T-helper 22 cell (primary cell): ENCODE results near the gene PPCS.

ENCODE experiments used
- DNase-seq: peaks from one replicate; pipeline ENCODE4 v3.0.0-alpha.2; 2020; ENCODE audit warnings: low read depth

PPCS gene

DNA sequence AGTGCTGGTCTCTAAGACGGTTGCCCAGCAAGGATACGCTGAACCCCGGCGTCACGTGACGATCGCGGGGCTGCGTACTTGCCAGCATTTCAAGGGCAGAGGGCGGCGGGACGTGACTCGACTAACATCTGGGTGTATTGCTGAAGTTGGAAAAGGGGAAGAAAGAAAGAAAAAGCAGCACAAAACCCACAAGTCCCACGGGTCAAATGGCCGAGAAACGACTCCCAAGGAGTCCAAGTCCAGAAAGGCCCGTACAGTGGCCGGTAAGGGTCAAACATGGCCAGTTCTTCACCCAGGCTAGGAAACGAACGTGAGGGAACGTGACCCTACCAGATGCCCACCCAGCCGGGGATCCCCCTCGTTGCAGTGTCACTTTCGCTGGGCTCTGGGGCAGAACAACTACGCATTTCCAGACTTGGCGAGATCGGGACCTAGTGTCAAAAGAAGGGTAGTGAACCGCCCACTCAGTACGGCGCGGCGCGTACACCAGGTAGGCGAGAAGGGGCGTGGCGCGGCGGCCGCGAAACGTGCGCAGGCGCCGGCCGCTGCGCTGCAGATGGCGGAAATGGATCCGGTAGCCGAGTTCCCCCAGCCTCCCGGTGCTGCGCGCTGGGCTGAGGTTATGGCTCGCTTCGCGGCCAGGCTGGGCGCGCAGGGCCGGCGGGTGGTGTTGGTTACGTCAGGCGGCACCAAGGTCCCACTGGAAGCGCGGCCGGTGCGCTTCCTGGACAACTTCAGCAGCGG is at the start of gene PPCS, which contains the start of gene ZMYND12:
Gene PPCS, plus strand, starts transcription at position 534 of the 744 bp plus-strand sequence. Its CDS starts 23 bp downstream, at position 557.
Gene ZMYND12, minus strand, starts transcription at position 13 of the 744 bp plus-strand sequence. CDS start 25 bp downstream, outside the sequence.
- DNase-seq, result peak; percentile 84

DNA sequence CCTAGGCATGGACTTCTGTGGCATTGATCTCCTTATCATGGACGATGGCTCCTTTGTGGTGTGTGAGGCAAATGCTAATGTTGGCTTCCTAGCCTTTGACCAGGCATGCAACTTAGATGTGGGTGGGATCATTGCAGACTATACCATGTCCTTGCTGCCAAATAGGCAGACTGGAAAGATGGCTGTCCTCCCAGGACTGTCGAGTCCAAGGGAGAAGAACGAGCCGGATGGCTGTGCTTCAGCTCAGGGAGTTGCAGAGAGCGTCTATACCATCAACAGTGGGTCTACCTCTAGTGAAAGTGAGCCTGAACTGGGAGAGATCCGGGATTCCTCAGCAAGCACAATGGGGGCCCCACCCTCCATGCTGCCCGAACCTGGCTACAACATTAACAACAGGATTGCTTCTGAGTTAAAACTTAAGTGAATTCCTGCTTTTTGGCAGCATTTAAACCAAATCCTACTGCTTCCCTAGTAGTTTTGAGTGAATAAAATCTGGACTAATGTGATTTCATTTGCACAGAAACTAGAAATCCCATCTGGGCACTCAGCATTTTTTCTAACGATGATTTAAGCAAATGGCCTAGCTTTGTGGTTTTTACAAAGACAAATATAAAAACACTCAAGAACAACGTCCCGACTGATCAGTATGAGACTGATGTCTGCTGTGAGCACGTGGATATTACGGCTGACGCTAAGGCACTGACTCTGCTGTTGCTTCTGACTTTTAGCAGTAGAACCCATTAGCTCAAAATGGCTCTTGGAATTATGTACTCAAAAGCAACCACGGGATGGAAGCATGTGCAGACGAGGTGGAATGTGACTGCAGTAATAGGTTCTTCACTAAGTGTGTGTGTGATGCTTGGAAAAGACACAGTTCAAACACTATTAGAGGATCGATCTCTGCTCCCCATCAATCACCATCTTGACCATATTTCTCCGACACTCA is 41.5 kb upstream of the PPCS start:
- DNase-seq, result no peak

- DNase-seq, result no peak
Observed at GRCh38 chr1:42417166-42417565, 39.2 kb upstream of the PPCS start.

- no peak for DNase-seq
Observed at GRCh38 chr1:42418516-42418915, 37.8 kb upstream of the PPCS start.

DNA sequence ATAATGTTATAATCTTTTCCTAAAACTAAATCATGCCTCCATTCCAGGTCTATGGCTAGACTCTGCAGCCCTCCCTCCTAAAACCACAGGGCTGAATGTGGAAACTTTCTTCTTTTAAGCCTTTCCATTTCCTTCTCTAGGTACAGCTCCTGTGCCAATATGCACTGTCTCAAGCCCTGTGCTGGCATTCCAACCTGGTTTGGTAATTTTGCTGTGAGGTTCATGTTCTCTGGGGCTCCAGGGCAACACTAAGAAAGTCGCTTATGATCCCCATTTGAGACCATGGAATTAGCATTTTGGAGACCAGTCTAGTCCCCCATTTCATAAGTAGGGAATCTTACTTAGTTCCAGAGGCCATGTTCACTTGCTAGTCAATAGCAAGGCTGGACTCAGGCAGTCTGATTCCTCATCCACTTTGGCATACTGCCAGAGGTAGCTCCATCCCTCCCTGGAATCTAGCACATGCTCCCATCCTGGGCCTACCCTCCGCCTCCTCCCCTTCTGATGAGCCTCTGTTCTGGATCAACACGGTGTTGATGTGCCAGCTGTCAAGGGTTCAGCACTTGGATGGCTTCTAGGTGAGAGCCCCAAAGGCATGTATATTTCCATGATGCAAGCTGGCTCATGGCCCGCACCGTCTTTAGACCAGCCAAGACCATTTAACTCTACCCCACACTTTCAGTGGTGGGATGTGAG is 37.1 kb upstream of the PPCS start:
- no peak for DNase-seq

- no peak for DNase-seq
Observed at GRCh38 chr1:42420121-42420520, 36.2 kb upstream of the PPCS start.

GRCh38 chr1:42420911-42421585 is 35.3 kb upstream of the PPCS start:
- no peak for DNase-seq

GRCh38 chr1:42422737-42423136 is 33.6 kb upstream of the PPCS start:
- no peak for DNase-seq

- DNase-seq, result no peak
Observed at GRCh38 chr1:42423681-42424080, 32.7 kb upstream of the PPCS start.

DNA sequence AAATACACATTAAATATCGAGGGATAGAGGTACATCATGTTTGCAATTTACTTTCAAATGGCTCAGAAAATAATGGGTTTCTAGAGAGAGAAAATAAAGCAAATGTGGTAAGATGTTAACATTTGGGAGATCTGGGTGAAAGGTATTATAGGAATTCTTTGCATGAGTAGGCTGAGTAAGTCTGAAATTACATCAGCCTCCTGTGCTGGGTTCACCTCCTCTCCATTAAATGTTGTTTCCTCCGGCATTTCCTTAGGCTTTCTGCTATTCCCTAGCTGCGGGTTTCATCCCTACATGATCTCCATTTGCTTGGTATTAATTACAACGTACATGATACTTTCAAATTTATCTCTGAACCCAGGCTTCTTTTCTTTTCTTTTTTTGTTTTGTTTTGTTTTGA is 32.1 kb upstream of the PPCS start:
- no peak for DNase-seq

DNA sequence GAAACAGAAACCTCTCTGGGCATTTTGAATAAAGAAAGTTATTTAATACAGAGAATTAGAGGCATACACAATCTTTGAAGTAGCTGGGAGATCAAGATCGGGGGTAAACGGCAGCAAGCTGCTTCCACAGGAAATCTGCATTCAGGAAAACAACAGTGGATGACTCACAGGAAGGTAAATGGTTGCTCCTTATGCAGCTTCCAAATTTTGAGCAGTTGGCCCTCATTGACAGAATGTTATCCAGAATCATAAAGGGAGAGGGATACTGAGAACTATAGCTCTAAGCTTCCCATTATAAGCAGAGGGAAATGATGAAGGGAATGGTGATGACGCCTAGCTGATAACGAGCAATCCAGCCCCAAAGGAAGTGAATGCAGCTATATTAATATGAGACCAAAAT is 29.1 kb upstream of the PPCS start:
- no peak for DNase-seq

DNA sequence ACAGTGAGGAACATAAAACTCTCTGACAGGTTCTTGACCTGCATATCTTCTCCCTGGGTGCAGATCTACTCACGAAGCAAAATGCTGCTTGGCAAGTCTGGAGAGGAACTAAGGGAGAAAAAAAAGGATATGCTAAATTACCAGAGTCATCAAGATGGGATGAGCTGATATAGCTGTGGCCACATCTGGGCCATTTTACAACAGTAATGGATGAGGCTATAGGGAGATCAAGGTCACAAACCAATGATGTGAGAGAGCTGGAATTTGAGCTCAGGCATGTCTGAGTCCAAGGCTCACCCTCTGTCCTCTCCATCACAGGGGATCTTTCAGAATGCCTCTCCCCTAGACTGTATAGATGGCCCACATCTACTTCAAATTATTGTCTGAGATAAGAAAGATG is 26.7 kb upstream of the PPCS start:
- no peak for DNase-seq

DNA sequence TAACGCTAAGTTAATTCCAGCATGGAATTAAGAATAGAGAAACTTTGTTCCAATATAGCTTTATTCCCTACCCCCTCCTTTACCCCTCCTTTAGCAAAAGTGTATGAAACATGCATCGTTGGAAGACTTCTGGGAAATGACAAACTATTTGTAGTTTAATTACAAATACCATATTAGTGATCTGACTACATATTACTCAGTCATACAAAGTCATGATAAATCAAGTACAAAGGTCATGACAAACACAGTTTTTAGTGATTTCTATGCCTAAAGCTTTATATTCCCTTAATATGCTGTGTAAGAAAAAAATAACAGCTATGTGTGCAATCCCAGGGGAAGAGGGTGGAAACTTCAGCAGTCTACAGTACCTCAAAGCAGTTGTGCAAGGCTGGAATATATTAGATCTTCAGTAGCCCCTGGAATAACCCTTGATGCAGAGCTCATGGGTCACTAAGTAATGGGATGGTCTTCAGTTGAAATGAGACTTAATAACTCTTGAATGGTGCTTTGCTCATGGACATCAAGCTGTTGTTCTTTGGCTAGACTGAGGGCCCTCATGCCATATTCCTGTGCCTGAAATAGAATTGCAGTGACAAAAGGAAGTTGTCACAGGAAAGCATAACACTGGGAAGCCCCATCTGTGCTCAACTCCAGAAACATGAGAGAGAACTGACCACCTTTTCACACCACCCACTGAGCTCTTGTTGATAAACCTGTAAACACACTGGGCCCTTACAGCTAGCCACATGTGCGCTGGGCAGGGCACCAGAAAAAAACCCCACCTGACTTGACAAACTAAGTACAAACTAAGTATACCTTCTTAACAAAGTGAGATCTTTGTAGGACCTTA is 25.8 kb upstream of the PPCS start:
- DNase-seq, result no peak

GRCh38 chr1:42431514-42431913 is 24.8 kb upstream of the PPCS start:
- DNase-seq, result no peak

GRCh38 chr1:42432714-42433113 is 23.6 kb upstream of the PPCS start:
- DNase-seq, result no peak

GRCh38 chr1:42433369-42433768 is 23.0 kb upstream of the PPCS start:
- DNase-seq, result no peak

DNA sequence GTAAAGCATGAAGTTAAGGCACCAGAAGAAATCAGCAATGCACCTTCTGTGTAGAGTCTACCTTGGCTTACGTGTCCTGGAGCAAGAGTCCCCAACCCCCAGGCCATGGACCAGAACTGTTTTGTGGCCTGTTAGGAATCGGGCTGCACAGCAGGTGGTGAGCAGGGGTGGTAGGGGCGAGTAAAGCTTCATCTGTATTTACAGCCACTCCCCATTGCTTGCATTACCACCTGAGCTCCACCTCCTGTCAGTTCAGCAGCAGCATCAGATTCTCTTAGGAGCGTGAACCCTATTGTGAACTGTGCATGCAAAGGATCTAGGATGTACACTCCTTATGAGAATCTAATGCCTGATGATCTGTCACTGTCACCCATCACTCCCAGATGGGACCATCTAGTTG is 22.0 kb upstream of the PPCS start:
- no peak for DNase-seq

DNA sequence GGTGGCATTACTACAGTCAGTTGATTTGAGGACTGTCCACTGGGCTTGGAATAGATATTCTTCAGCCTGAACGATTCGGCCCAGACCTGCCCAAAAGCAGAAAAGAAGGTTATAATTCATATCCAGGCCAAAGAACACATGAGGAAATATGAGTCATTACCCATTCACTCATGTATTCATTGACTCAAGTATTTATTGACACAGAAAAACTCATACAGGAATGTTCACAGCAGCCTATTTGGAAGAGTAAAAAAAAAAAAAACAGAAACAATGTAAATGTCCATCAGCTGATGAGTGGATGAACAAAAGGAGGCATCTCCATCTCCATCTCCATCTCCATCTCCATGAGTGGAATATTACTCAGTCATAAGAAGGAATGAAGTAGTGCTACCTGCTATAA is 16.4 kb upstream of the PPCS start:
- DNase-seq, result no peak

GRCh38 chr1:42442662-42443061 is 13.7 kb upstream of the PPCS start:
- no peak for DNase-seq

GRCh38 chr1:42449256-42449655 is 7.1 kb upstream of the PPCS start:
- DNase-seq, result no peak

DNA sequence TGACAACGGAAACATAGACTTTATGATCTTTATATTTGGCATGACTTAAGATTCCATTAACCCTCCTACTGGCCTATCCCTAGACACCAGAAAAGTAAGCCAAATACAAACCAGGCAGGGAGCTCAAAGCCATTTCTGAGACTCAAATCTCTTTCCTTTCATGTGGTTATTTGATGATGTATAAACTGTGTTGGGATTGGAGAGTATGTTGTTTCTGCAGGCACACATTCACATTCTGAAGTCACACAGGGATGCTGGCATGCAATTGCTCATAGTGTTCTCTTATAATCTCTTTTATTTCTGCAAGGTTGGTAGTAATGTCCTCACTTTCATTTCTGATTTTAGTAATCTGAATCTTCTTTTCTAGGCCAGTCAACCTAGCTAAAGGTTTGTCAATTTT is 6.3 kb upstream of the PPCS start:
- DNase-seq, result no peak
